Tibial nerve (tissue), 3 donors: ENCODE data around the gene ACTL6B.

ENCODE experiments used
- CTCF ChIP-seq, 5 experiments: fragments of 200-600 bp in 3 of 5; fragments of 450-650 bp in 2 of 5; sonication (generic) in 3 of 5; IDR thresholded peaks; one replicate each; pipeline ENCODE4 v1.5.1; 2016 to 2019; ENCODE audit warnings: antibody characterized with exemption in 5 of 5, mild to moderate bottlenecking in 3 of 5, moderate library complexity in 2 of 5
- POLR2A ChIP-seq, 2 donors: fragments of 450-650 bp; IDR thresholded peaks; one replicate each; pipeline ENCODE4 v1.6.1; 2017; ENCODE audit warnings: antibody characterized with exemption in 2 of 2, mild to moderate bottlenecking in 2 of 2, moderate library complexity in 2 of 2

- no peak for TF ChIP-seq POLR2A (IDR thresholded peaks at IDR 0.05)
- TF ChIP-seq CTCF (IDR thresholded peaks at IDR 0.05) = no peak
Measured at GRCh38 chr7:100621554-100621953, 34.7 kb downstream of the ACTL6B start.
